H9 (cell line): ENCODE results near the gene SFRP5. TPM values are rescaled to one million over a fixed set of nuclear protein-coding genes. Genes with fewer than 3 reads are reported as not detected.

ENCODE experiments used
- DNase-seq: peaks from one replicate; pipeline ENCODE4 v3.0.0-alpha.2; 2017
- H2AFZ ChIP-seq: one replicate; pipeline ENCODE4 v1.6.1; 2013; ENCODE audit warnings: mild to moderate bottlenecking, low read length, control low read depth, moderate library complexity
- H2AK5ac ChIP-seq: 2 replicates; pipeline ENCODE4 v1.6.1; 2013; ENCODE audit warnings: low read length, control low read depth, mixed read lengths; ENCODE audit not compliant: insufficient read length
- H2BK120ac ChIP-seq: one replicate; pipeline ENCODE4 v1.6.1; 2013; ENCODE audit warnings: low read depth, mild to moderate bottlenecking, low read length, control low read depth, inconsistent platforms; ENCODE audit not compliant: poor library complexity, severe bottlenecking
- H2BK12ac ChIP-seq: 2 replicates; pipeline ENCODE4 v1.6.1; 2013; ENCODE audit warnings: low read length, control low read depth, mixed read lengths, low read depth; ENCODE audit not compliant: insufficient read length
- H2BK15ac ChIP-seq: 2 replicates; pipeline ENCODE4 v1.6.1; 2013; ENCODE audit warnings: low read depth, low read length, control low read depth
- H2BK20ac ChIP-seq: one replicate; pipeline ENCODE4 v1.6.1; 2013; ENCODE audit warnings: low read depth, mild to moderate bottlenecking, low read length, control low read depth, inconsistent platforms; ENCODE audit not compliant: poor library complexity, severe bottlenecking
- H2BK5ac ChIP-seq: 2 replicates; pipeline ENCODE4 v1.6.1; 2013; ENCODE audit warnings: low read length, control low read depth, mixed read lengths; ENCODE audit not compliant: insufficient read length
- H3K14ac ChIP-seq: 2 replicates; pipeline ENCODE4 v1.6.1; 2013; ENCODE audit warnings: low read length, control low read depth; ENCODE audit not compliant: insufficient read depth
- H3K18ac ChIP-seq: 2 replicates; pipeline ENCODE4 v1.6.1; 2013; ENCODE audit warnings: low read depth, mild to moderate bottlenecking, mixed read lengths, low read length, control low read depth; ENCODE audit not compliant: insufficient read length
- H3K23ac ChIP-seq: 2 replicates; pipeline ENCODE4 v1.6.1; 2013; ENCODE audit warnings: low read length, control low read depth, mixed read lengths, low read depth; ENCODE audit not compliant: insufficient read length
- H3K23me2 ChIP-seq: 2 replicates; pipeline ENCODE4 v1.6.1; 2013; ENCODE audit warnings: low read depth, mild to moderate bottlenecking, mixed read lengths, low read length, control low read depth; ENCODE audit not compliant: insufficient read length, poor library complexity, severe bottlenecking
- H3K27ac ChIP-seq: 2 replicates; pipeline ENCODE4 v1.5.1; 2013; ENCODE audit warnings: low read length, control low read depth, mixed read lengths, low read depth; ENCODE audit not compliant: insufficient read length
- H3K27me3 ChIP-seq: 2 replicates; pipeline ENCODE4 v1.6.1; 2013; ENCODE audit warnings: low read length, control low read depth, inconsistent platforms; ENCODE audit not compliant: insufficient read depth
- H3K4ac ChIP-seq: 2 replicates; pipeline ENCODE4 v1.6.1; 2013; ENCODE audit warnings: low read depth, mild to moderate bottlenecking, control low read depth, inconsistent platforms, low read length, moderate library complexity
- H3K4me1 ChIP-seq: 2 replicates; pipeline ENCODE4 v1.6.1; 2013; ENCODE audit warnings: low read length, control low read depth, inconsistent platforms; ENCODE audit not compliant: insufficient read depth
- H3K4me2 ChIP-seq: 2 replicates; pipeline ENCODE4 v1.6.1; 2013; ENCODE audit warnings: low read length, control low read depth, mixed read lengths; ENCODE audit not compliant: insufficient read length, insufficient read depth
- H3K56ac ChIP-seq: 2 replicates; pipeline ENCODE4 v1.6.1; 2013; ENCODE audit warnings: low read depth, mild to moderate bottlenecking, mixed read lengths, low read length, control low read depth; ENCODE audit not compliant: insufficient read length
- H3K79me1 ChIP-seq: 2 replicates; pipeline ENCODE4 v1.6.1; 2013; ENCODE audit warnings: low read depth, mild to moderate bottlenecking, moderate library complexity, low read length, control low read depth, inconsistent platforms; ENCODE audit not compliant: insufficient read depth, poor library complexity, severe bottlenecking
- H3K79me2 ChIP-seq: 2 replicates; pipeline ENCODE4 v1.6.1; 2013; ENCODE audit warnings: low read length, control low read depth, inconsistent platforms; ENCODE audit not compliant: insufficient read depth
- H3K9ac ChIP-seq: 2 replicates; pipeline ENCODE4 v1.6.1; 2013; ENCODE audit warnings: low read length, control low read depth, mixed read lengths; ENCODE audit not compliant: insufficient read length; ENCODE audit errors: extremely low read depth
- H3K9me3 ChIP-seq: one replicate; pipeline ENCODE4 v1.6.1; 2013; ENCODE audit warnings: low read depth, low read length, inconsistent platforms; ENCODE audit not compliant: control insufficient read depth
- H3T11ph ChIP-seq: one replicate; pipeline ENCODE4 v1.6.1; 2013; ENCODE audit warnings: mild to moderate bottlenecking, low read length, control low read depth, inconsistent platforms
- H4K20me1 ChIP-seq: one replicate; pipeline ENCODE4 v1.6.1; 2013; ENCODE audit not compliant: control insufficient read depth, insufficient read length, insufficient read depth
- H4K5ac ChIP-seq: 2 replicates; pipeline ENCODE4 v1.6.1; 2013; ENCODE audit warnings: low read depth, mild to moderate bottlenecking, mixed read lengths, low read length, control low read depth; ENCODE audit not compliant: insufficient read length
- H4K8ac ChIP-seq: replicated peaks from 2 replicates; pipeline ENCODE4 v1.6.1; 2013; ENCODE audit warnings: low read length, control low read depth, mixed read lengths, low read depth; ENCODE audit not compliant: insufficient read length
- H4K91ac ChIP-seq: 2 replicates; pipeline ENCODE4 v1.6.1; 2013; ENCODE audit warnings: low read depth, mild to moderate bottlenecking, moderate library complexity, mixed read lengths, low read length, control low read depth; ENCODE audit not compliant: insufficient read length
- H3K27ac Mint-ChIP-seq, 3 experiments: 2 replicates in 2 of 3; 3 replicates in 1 of 3; pipeline ENCODE4 v1.8.0; 2020 to 2021; ENCODE audit warnings: mixed read lengths in 3 of 3, mild to moderate bottlenecking in 1 of 3, moderate library complexity in 1 of 3
- H3K27me3 Mint-ChIP-seq: 2 replicates; pipeline ENCODE4 v1.8.0; 2021; ENCODE audit warnings: low read depth, mild to moderate bottlenecking, moderate library complexity, mixed read lengths
- H3K36me3 Mint-ChIP-seq, 3 experiments: 2 replicates in 2 of 3; 3 replicates in 1 of 3; pipeline ENCODE4 v1.8.0; 2020 to 2021; ENCODE audit warnings: low read depth in 3 of 3, mixed read lengths in 3 of 3; ENCODE audit not compliant: insufficient read depth in 1 of 3
- H3K4me1 Mint-ChIP-seq, 2 experiments: 2 replicates each; pipeline ENCODE4 v1.8.0; 2020; ENCODE audit warnings: mixed read lengths in 2 of 2
- H3K4me3 Mint-ChIP-seq, 2 experiments: 2 replicates in 1 of 2; 3 replicates in 1 of 2; pipeline ENCODE4 v1.8.0; 2020 to 2021; ENCODE audit warnings: mild to moderate bottlenecking in 2 of 2, mixed read lengths in 2 of 2, moderate library complexity in 1 of 2
- H3K9me3 Mint-ChIP-seq, 2 experiments: 2 replicates in 1 of 2; 3 replicates in 1 of 2; pipeline ENCODE4 v1.8.0; 2020; ENCODE audit warnings: mild to moderate bottlenecking in 2 of 2, mixed read lengths in 2 of 2, moderate library complexity in 1 of 2
- WGBS: extraction: QIAGEN DNeasy Blood & Tissue Kit; methylation state at CpG from one replicate; pipeline ENCODE4 v1.1.7; 2013; ENCODE audit warnings: missing lambda C conversion rate, low lambda C conversion rate, mixed read lengths; ENCODE audit not compliant: insufficient read length; ENCODE audit errors: extremely low coverage; 5-methylcytosine and 5-hydroxymethylcytosine counted together
- total RNA-seq: library from RNA; stranded (reverse); gene quantifications from 2 replicates; pipeline ENCODE4 v1.2.1, GENCODE V29; 2021
- TF ChIP-seq, protein P1 (sequence below): fragments of 200-600 bp; sonication (generic); conservative IDR thresholded peaks from 3 replicates; pipeline ENCODE4 v1.8.0; 2021; ENCODE audit warnings: antibody characterized with exemption, mild to moderate bottlenecking

SFRP5 gene
- total RNA-seq, 1 experiment from 2014 or later, result 1.7 TPM

DNA sequence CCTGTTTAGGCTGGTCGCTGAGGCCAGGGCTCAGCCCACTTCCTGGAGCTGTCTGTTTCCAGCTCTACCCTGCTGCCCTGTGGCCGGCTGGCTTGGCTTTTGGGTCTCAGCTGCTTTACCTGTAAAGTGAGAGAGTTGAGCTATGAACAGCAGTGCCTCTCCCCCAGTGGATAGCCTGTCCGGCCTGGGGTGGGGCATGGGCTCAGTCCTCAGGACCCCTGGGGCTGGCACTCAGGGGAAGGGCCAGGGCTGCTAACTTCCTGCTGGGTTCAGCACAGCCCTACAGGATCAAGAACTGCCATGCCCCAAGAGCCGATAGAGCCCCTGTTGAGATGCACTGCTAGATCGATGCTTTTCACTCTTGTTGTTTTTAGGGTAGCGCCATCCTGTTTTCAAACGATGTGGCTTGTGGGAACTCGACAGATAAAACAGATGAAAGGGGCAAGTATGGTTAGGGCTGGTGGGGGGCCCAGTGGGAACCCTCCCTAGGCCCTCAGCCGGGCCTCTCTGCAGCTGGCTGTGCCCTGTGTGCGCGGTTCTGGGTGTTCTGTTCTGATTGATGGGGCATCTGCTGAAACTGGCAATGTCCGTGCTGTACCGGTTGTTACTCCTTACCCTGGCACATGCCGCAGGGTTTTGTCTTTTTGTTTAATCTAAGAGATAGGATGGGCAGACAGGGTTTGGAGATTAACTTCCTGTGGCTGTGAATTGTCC, 10.0 kb upstream of the SFRP5 start:
- no peak overlapping the region for H2AFZ ChIP-seq
- H2BK5ac ChIP-seq, result no peak overlapping the region
- H3K4me2 ChIP-seq, result no peak overlapping the region
- H3K18ac ChIP-seq, result no peak overlapping the region
- H3K23me2 ChIP-seq, result no peaks in the 10 kb centered on the region
- H3K79me1 ChIP-seq, result no peaks in the 10 kb centered on the region
- Mint-ChIP-seq H3K4me3 (no peak overlapping the region), H3K27me3 (peaks cover 3% of the 10 kb centered on the region; the same call in 1 of the 2 replicates), H3K9me3 (no peaks in the 10 kb centered on the region), H3K4me1 (peaks cover 23 to 38% of the 10 kb centered on the region in 2 experiments), H3K27ac (no peak overlapping the region), H3K36me3 (no peaks in the 10 kb centered on the region)
- H2BK12ac ChIP-seq, result no peak overlapping the region
- no peak overlapping the region for H3K56ac ChIP-seq
- DNase-seq, result no peak
- H4K5ac ChIP-seq, result no peak overlapping the region
- no peak overlapping the region for H3K23ac ChIP-seq
- H2BK15ac ChIP-seq, result no peak overlapping the region
- peaks cover 3% of the 10 kb centered on the region for H4K20me1 ChIP-seq
- H4K91ac ChIP-seq, result no peak overlapping the region
- no peak overlapping the region for H3K9ac ChIP-seq
- H3K79me2 ChIP-seq, result no peaks in the 10 kb centered on the region
- no peak overlapping the region for H3K4ac ChIP-seq
- TF ChIP-seq, protein P1, sequence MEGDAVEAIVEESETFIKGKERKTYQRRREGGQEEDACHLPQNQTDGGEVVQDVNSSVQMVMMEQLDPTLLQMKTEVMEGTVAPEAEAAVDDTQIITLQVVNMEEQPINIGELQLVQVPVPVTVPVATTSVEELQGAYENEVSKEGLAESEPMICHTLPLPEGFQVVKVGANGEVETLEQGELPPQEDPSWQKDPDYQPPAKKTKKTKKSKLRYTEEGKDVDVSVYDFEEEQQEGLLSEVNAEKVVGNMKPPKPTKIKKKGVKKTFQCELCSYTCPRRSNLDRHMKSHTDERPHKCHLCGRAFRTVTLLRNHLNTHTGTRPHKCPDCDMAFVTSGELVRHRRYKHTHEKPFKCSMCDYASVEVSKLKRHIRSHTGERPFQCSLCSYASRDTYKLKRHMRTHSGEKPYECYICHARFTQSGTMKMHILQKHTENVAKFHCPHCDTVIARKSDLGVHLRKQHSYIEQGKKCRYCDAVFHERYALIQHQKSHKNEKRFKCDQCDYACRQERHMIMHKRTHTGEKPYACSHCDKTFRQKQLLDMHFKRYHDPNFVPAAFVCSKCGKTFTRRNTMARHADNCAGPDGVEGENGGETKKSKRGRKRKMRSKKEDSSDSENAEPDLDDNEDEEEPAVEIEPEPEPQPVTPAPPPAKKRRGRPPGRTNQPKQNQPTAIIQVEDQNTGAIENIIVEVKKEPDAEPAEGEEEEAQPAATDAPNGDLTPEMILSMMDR, result no peak
- no peak overlapping the region for H2AK5ac ChIP-seq
- H2BK120ac ChIP-seq, result no peak overlapping the region
- peaks cover 1% of the 10 kb centered on the region; the same call in 1 of the 2 replicates for H3K4me1 ChIP-seq
- no peak overlapping the region for H4K8ac ChIP-seq
- no peaks in the 10 kb centered on the region for H3K27me3 ChIP-seq
- H2BK20ac ChIP-seq, result no peak overlapping the region
- WGBS, result no CpG with 5 or more reads among the region's 14 CpGs
- no peak overlapping the region for H3T11ph ChIP-seq
- no peak overlapping the region for H3K14ac ChIP-seq
- no peak overlapping the region for H3K27ac ChIP-seq
- no peaks in the 10 kb centered on the region for H3K9me3 ChIP-seq
